NOMO-1 treated with dmso at 0.1 percent for 144 hours (cell line): ENCODE data around the gene PRKG1.
"Not testable (repeated sequence)": the region's sequence is repeated elsewhere in the genome, so short reads cannot be mapped to it uniquely, and the experiment has no call there.

Source experiments
- DNase-seq: peaks from one replicate; lab custom pipeline; 2025; ENCODE audit not compliant: unreplicated experiment; lab: John Stamatoyannopoulos, UW

The PRKG1 gene

GRCh38 chr10:51724038-51724437, 649.8 kb downstream of the PRKG1 start:
- no peak for DNase-seq

GRCh38 chr10:51729822-51730555, 655.7 kb downstream of the PRKG1 start:
- no peak for DNase-seq

- DNase-seq: no peak
Observed at GRCh38 chr10:51733057-51733456, 658.8 kb downstream of the PRKG1 start.

GRCh38 chr10:51743146-51743545, 668.9 kb downstream of the PRKG1 start:
- no peak for DNase-seq

DNA sequence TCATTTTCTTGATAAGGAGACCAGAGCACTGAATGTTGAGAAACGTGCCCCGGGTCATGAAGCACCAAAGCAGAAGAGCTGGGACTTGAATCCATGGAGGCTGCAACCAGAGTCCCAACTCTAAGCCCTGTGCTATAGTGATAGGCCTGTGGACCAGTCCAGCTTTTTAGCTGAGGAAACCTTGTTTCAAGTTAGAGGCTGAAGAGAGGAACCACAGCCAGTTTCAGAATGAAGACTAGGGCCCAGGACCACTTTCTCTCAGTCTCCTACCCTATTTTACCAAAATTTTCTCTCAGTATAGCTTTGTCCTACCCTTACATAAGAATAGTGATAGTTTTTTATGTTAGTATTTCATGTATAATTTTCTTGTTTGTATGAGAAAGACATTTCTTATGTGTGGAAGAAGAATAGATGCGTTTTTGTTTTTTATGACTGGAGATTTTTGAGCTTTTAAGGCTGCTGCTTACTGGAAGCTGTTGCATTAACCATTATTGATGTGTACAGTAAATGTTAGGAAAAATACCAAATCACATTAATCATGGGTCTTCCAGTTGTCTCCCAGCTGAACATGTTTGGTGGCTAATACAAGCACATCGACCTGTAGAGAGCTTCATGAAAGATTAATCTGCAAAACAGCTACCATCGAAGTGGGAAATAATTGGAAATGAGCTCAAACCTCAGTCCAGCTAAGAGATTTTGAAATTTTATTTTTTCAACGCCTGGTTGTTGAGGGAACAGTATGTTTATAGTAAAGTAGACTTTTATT, 670.1 kb downstream of the PRKG1 start:
- DNase-seq: no peak

- DNase-seq: no peak
Observed at GRCh38 chr10:51745397-51745796, 671.1 kb downstream of the PRKG1 start.

GRCh38 chr10:51747216-51747615, 672.9 kb downstream of the PRKG1 start:
- no peak for DNase-seq

DNA sequence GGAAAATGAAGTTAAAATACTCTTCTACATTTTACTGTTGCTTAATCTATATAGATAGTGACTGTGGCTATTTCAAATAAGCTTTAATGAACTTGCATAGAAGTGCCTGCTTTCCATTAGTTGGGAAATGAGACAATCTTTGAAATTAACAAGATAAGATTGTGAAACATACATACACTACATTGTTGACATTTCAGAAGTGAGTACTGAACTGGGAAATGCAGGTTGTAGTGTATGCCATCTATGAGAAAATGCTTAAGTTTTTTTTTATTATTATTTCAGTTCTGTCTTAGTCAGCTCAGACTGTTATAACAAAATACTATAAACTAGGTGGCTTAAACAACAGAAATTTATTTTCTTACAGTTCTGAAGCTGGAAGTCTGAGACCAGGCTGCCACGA, 674.7 kb downstream of the PRKG1 start:
- no peak for DNase-seq

GRCh38 chr10:51758366-51758765, 684.1 kb downstream of the PRKG1 start:
- no peak for DNase-seq

- DNase-seq: not testable (repeated sequence)
Observed at GRCh38 chr10:51758838-51759237, 684.6 kb downstream of the PRKG1 start.

DNA sequence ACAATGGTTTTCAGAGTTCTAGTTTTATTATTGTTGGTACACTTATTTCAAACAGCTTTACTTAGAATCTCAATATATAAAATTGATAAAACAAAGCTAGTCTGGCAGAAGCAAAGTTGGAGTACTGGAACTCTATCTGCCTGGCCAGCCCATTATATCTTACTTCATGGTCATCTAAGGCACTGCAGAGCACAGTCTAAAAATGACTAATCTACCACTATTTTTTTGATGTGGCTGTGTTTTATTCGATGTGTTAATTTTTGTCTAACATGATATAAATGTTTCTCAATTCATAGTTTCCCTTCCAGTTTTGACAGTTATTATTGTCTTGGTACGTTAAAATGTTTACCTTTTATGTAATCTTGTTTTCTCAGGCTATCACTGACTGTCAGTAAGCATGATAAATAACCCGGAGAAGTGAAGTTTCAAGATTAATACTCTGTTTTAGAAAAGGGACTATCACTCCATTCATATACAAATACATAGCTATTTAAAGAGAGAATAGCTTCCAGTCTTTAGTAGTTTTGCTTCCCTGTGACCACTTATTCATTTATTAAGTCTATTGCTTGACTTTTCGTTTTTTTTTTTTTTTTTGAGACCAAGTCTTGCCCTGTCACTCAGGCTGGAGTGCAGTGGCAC, 685.7 kb downstream of the PRKG1 start:
- DNase-seq: no peak

DNA sequence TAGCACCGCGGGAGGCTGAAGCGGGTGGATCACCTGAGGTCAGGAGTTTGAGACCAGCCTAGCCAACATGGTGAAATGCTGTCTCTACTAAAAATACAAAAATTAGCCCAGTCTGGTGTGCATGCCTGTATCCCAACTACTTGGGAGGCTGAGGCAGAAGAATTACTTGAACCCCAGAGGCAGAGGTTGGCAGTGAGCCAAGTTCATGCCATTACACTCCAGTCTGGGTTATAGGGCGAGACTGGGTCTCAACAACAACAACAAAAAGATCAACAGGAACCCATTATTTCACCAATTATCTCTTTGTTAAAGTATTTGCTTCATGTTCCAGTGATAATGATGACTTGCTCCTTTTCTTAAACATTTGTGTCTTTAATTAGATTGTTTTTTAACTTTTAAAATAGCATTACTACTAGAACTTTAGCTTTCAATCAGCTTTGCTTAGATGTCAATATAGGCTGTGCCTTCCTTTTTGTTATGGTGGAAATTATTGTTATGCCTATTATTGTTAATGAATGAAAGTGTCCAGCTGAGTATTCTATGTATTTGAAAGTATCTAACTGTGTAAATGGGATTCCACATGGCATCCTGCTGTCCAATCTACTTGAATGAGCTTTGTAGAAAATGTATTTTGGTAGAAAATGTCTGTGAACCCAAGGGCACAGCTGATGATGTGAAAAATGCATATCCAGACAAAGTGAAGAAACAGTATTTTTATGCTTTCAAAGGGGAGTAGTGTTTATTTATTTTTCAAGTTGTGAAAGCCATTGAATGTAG, 686.8 kb downstream of the PRKG1 start:
- DNase-seq: no peak

GRCh38 chr10:51763746-51764145, 689.5 kb downstream of the PRKG1 start:
- DNase-seq: no peak

DNA sequence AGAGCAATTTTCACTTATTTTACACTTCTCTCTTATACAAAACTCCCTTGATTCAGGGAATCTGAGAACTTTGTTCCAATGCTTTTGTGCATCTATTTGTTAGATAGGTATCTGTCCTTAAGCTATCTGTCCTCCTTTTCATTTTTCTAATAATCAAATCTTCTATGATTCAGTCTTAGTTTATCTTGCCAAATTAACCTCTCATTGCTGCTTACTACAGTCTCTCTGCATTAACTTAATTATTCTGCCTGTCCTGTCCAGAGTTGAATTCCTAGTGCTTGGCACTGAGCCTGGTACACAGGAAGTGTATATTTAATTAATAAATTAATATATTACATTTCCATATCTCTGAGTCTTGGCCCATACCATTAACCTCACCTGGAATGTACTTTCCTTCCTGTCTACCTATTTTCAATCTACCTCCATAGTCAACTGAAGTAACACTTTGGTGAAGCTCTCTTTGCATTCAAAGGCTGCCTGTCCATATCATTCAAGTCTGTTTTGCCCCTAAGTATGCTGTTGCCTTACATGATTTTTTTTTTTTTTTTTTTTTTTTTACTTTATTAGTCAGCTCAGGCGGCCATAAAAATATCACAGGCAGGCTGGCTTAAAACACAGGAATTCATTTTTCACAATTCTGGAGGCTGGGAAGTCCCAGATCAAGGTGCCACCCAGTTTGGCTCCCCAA, 691.1 kb downstream of the PRKG1 start:
- no peak for DNase-seq

- no peak for DNase-seq
Observed at GRCh38 chr10:51766423-51767102, 692.3 kb downstream of the PRKG1 start.

DNA sequence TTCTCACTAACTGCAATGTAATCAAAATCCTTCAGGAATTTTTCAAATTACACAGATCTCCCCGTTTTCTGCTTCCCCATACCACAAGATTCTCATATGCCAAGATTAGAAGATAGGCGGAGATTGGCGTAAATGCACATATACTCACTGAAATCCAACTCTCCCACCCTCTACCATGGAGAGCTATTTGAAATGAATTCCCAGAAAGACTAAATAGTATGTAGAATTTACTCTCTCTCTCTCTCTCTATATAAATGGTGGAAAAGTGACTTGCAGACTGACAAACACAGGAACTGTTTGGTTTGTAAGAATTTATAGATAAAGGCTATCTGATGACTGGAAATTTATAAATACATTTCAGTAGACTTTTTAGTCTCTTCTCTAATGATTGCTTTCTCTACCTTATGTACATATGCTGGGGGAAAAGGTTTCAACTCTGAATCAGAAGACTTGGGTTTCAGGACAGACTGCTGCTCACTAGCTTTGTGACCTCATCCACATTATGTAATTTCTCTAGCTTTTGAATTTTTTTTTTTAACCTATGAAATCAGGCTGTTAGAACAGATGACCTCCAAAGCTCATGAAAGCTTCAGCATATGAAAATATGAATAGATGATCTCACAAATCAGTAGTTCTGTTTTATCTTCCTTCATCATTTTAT, 692.9 kb downstream of the PRKG1 start:
- no peak for DNase-seq

GRCh38 chr10:51768886-51769465, 694.7 kb downstream of the PRKG1 start:
- no peak for DNase-seq

DNA sequence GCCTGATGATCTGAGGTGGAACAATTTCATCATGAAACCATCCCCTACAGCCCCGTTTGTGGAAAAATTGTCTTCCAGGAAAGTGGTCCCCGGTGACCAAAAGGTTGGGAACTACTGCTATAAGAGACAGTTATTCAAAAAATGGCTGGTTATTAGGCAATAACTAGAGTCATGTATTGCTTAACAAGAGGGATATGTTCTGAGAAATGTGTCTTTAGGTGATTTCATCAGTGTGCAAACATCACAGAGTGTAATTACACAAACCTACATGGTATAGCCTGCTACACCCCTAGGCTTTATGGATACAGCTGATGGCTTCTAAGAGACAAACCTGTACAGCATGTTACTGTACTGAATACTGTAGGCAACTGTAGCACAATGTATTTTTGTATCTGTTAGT, 696.4 kb downstream of the PRKG1 start:
- no peak for DNase-seq

- no peak for DNase-seq
Observed at GRCh38 chr10:51772387-51772786, 698.1 kb downstream of the PRKG1 start.
